ENCODE data around the gene GPT2.
"Not testable (repeated sequence)": the region's sequence is repeated elsewhere in the genome, so short reads cannot be mapped to it uniquely, and the experiment has no call there.

Gene GPT2

DNA sequence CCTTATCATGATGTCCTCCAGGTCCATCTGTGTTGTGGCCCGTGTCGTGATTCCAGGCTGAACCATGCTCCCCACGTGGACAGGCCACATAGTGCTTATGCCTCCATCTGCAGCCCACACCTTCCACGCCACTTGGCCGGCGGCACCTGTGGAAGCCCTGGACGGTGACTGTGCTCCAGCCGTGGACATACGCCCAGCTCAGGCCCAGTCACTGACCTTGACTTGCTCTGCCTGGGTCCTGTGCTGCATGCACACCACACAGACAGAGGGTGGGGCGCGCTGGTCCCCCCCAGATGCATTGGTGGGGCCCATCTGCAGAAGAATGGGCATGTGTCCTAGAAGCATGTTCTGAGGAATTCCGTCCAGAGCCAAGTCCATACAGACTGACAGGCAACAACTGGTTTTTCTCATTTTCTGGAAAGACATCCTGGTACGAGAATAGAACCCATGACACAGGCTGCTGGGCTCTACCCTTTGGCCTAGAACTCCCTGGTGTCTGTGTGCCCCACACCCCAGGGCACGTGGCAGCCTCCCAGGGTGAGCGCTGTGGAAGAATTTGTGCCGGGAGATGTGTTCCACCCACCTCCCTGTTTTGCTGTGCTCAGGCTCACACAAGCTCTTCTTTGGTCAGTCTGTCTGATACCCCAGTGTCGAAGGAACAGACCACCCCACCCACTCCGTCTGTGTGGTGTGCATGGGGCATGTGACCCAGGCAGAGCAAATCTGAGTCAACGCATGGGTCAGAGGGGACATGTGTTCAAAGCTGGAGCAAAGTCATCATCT lies 39.5 kb downstream of the GPT2 start:
- DNase-seq: no peak

DNA sequence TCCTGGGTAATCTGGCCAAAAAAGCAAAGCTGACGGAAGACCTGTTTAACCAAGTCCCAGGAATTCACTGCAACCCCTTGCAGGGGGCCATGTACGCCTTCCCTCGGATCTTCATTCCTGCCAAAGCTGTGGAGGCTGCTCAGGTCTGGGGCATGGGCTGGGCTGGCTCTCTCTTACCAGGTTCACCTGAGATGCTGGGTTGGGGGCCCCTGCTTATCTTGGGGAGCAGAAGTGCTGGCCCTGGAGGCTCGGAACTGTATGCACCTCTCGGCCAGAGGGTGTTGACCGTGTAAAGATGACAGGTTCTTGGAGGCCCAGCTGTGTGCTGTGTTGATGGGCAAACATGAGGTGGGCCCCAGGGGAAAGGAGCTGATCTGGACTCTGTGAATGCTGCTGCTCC lies 40.2 kb downstream of the GPT2 start:
- DNase-seq: no peak

DNA sequence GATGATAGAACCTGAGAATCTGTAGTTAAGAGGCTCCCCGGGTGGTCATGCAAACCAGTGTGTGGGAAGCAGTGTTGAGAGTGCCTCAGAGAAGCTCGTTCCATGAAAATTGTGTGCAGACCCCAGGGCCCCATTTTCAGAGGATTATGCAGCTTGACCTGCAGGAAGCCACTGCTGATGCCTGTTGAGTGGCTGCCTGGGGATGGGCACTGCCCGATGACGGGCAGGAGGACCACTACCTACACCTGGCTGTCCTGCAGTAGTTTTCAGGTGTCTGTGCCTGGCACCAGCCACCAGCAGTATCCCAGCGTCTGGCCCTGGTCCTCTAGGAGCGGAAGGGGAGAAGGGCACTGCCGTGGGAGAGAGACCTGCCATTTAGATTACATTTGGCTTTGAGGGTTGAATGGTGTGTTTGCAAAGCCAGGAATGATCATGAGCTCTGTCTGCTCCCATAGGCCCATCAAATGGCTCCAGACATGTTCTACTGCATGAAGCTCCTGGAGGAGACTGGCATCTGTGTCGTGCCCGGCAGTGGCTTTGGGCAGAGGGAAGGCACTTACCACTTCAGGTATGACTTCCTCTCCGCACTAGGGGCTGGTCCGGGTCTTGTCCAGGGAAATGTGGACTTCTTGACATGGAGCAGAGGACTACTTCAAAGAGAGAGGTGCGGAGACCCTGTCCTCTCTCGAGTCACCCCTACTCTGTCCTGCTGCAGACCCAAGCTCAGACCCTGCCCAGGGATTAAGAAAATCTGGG lies 42.5 kb downstream of the GPT2 start:
- DNase-seq: no peak

DNA sequence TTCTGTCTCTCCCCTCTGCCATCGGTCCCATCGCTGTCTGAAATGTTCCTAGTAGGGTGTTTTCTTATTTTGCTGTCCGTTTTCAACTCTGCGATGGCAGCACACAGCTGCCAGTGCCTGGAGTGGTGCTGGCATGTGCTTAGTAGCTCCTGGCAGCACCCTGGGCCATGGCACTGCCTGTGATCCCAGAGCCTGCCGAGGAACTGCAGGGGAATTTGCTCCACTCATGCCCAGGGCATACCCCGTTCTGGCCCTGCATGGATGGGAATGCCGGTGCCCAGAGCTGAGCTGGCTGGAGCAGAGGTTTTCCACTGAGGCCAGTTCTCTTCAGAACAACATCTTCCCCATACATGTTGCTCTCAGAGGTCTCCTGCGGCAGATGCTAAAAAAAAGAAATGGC lies 43.1 kb downstream of the GPT2 start:
- DNase-seq: no peak

DNA sequence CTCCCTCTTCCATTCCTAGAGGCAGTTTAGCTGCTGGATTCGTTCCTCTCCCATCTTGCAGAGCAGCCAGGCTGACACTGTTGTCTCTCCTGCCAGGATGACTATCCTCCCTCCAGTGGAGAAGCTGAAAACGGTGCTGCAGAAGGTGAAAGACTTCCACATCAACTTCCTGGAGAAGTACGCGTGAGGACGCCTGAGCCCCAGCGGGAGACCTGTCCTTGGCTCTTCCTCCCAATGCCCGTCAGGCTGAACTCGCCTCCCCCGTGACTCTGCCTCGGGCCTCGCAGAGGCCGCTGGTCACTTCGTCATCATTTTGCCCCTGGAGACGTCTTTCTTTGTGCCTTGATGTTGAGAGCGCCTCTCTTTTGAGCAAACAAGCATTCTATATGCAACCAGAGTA lies 44.6 kb downstream of the GPT2 start:
- no peak for DNase-seq

DNA sequence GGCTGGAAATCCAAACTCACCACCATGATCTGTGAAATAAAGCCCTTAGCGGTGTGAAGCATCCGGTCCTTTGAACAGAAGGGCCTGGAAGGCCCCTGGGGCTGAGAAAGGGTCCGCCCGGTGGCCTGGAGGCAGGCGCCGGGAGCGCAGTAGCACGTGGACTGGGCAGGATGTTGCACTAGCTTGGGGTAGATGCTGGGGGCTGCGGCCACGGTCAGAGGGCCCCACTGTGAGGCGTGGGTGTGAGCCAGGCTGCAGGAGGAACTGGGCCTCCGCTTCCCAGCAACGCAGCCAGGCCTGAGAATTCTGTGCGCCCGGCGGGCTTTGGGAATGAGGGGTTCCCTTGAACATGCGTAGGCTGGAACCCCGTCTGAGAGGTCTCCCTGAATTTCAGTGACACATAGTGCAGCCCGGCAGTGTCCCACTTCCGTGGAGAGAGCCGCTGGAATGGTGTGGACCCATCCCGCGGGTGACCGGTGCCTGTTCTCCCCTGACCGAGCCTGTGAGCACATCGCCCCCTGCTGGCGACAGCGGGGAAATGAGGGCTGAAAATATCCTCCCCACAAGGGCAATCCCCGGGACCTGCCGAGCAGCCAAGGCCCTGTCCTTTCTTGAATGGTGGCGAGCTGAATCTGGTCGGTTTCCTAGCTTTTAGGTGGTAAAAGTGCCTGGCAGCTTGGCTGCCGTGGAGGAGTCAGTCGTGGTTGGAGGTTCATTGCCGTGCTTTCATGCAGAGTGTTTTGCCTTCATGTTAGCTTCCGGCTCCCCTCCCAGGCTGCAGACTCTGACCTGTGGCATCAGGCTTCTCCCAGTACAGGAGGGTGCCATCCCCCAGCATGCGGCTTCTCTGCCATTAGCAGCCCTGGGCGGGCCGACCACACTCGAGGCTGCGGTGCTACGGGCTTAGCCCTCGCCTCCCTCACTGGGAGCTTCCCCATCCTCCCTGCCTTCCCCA lies 45.5 kb downstream of the GPT2 start:
- no peak for DNase-seq

DNA sequence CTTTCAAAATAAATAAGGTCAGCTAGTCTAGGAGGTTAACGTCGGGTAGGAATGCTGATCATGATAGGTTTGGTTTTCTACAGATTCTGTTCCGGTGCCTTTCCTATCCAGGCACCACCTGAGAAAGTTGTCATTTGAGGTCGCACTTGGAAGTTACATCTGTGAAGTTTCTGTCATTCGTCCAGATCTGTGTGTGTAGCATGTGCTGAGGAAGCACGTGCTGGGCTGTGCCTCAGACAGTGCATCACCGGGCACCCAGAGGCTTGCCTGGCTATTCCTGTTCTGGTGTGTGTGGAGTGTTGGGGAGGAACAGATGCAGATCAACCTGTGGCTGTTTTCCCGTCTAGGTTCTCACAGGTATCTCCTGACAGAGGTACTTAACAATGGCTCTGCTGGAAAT lies 46.7 kb downstream of the GPT2 start:
- DNase-seq: no peak

DNA sequence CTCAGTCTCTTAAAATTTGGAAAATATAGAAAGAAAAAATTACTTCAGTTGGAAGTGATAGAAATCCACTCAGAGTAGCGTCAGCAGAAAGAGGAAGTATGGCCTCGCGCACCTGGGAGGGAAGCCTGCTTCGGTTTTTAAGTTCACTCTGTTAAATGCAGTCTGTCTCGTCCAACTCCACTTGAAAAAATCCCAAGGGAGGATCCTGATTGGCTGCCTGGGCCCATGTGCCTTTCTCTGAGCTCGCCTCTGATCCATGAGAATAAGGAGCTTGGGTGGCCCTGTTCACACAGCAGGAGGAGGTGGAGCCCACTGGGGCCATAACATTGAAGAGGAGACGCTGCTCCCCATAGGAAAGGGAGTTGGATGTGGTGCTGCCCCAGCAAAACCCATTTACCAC lies 48.6 kb downstream of the GPT2 start:
- DNase-seq: no peak

DNA sequence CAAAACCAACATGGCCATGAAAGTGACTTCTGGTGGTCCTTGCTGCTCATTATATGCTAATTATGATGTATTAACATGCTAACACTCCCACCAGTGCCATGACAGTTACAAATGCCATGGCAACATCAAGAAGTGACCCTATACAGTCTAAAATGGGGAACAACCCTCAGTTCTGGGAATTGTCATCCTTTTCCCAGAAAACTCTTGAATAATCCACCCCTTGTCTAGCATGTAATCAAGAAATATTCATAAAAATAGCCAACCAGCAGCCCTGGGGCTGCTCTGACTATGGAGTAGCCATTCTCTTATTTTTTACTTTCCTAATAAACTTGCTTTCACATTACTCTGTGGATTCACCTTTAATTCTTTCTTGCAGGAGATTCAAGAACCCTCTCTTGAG lies 53.4 kb downstream of the GPT2 start:
- no peak for DNase-seq

DNA sequence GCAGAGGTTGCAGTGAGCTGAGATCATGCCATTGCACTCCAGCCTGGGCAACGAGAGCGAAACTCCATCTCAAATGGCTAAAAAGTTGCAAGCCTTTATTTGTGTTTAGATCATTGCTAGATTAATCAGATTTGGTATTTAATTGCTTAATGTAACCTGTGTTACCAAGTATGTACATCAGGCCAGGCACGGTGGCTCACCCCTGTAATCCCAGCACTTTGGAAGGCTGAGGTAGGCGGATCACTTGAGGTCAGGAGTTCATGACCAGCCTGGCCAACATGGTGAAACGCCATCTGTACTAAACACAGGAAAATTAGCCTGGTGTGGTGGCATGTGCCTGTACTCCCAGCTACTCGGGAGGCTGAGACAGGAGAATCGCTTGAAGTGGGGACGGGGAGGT lies 60.6 kb downstream of the GPT2 start:
- DNase-seq: not testable (repeated sequence)

DNA sequence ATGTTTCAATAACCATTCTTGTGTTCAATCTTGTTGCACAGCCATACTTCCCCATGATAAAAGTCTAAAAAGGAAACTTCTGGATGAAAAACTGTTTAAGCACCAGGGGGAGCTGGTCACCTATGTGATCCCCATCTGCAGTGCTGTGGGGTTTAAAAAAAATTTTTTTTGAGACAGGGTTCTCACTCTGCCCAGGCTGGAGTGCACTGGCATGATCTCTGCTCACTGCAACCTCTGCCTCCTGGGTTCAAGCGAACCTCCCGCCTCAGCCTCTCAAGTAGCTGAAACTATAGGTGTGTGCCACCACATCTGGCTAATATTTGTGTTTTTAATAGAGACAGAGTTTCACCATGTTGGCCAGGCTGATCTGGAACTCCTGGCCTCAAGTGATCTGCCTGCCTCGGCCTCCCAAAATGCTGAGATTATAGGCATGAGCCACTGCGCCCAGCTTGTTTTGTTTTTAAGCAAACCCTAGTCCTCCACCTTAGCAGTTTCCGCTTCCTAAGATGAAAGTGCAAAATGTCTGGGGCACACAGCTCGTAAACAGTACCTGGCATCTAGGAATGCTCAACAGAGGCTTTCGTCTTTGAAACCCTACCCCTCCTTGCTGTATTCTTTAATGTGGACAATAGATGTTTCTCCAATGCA lies 63.9 kb downstream of the GPT2 start:
- DNase-seq: peak; percentile 20

DNA sequence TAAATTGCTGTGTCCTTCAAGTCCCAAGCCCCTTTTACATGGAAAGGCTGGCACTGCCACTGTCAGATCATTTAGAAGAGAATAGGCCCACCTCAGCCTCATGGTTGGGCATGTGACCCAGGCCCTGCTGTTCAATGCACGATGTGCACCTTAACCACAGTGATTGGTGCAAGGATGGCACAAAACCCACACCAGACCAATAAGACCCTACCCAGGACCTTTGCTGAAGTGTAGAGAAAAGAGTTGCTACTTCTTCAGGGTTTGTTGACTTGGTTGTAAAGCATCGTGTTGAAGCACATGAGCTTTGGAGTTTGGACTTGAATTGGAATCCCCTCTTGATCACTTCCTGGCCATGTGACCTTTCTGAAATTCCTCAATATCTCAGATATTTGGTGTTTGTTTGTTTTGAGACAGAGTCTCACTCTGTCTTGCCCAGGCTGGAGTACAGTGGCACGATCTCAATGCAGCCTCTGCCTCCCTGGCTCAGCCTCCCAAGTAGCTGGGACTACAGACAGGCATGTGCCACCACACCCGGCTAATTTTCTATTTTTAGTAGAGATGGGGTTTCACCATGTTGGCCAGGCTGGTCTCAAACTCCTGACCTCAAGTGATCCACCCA lies 64.5 kb downstream of the GPT2 start:
- DNase-seq: no peak

DNA sequence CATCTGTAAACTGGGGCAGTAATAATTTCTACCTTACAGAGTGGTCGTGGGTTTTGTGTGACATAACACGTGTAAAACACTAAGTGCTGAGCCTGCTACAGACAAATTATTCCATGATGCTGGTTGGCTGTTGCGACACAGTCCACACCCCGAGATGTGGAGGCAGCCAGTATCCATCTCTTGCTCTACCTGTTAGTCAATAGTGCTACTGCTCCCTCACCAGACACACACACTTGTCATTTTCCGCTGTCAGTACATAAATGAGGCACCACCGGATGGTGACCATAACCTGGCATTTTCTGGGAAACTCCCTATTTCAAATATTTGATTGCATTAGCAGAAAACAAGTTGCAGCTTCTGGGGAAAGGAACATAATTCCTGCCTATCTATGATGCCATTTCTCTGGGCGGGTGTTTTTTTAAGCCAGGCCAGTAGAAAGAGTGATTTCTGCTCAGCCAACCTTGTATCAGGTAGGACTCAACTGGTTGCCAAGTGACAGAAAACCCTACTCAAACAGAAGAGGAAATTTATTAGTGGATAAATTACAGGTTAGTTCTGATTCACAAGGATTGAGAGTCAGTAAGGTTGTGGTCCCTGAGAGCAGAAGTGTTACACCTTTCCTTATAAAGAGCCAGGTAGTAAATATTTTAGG lies 65.2 kb downstream of the GPT2 start:
- no peak for DNase-seq

DNA sequence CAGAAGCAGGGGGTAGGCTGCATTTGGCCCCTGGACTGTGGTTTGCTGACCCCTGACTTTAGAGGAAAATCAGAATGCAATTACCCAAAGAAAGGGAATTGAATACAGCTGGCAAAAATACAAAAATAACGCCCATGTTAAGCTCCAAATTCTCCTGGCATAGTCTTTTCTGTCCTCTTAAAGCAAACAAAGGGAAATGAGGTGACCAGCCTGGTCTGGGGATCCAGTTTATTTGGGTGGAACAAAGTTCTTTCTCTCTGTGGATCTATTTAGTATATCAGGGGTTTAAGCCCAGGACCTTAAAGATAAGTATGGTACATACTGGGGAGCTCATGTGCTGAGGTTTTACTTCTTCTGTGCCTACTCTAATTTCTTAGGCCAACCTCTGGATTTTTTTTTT lies 65.8 kb downstream of the GPT2 start:
- no peak for DNase-seq

DNA sequence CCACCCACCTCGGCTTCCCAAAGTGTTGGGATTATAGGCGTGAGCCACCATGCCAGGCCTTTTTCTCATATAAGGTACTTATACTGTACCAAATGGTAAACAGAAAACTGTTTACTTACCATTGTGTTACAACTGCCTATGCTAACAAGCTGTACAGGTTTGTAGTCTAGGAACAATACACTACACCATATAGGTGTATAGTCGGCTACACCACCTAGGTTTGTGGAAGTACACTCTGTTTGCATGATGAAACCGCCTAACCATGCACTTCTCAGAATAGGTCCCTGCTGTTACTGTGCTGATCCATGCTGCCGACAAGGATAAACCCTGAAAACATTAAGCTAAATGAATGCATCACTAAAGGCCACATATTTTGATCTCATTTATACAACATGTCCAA lies 70.4 kb downstream of the GPT2 start:
- DNase-seq: no peak

DNA sequence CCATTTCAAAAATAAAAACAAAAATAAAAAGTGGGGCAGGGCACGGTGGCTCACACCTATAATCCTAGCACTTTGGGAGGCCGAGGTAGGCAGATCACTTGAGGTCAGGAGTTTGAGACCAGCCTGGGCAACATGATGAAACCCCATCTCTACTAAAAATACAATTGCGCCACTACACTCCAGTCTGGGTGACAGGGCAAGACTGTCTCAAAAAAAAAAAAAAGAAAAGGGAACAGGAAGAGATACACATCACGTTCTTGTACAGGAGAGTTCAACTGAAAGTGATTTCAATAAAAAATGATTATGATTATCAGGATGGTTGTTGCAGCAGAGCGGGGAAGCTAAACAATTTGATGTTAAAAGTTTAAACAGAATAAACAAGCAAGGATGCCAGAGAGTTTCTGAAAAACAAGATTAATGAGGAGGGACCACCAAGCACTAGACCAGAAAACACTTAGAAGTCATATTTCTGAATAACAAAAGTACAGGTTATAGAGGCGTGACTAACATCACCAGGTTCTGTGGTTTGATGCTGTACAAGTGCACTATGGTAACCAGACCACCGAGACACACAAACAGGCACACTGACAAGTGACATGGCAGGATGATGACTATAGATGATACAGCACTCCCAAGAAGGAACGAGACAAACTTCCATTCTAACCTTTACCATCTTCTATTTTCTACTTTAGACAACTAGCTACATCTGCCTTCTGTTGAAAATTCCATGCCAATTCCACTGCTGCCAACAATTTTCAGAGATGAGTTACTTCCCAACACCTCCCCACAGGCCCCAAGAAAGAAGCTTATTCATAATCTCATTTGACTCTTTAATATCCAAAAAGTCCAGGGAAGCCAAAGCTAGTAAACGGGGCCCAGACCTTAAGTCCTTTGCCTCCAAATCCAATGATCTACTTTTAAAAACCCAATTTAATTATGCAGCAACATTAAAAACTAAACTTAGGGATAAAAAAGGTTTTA lies 77.5 kb downstream of the GPT2 start:
- no peak for DNase-seq

DNA sequence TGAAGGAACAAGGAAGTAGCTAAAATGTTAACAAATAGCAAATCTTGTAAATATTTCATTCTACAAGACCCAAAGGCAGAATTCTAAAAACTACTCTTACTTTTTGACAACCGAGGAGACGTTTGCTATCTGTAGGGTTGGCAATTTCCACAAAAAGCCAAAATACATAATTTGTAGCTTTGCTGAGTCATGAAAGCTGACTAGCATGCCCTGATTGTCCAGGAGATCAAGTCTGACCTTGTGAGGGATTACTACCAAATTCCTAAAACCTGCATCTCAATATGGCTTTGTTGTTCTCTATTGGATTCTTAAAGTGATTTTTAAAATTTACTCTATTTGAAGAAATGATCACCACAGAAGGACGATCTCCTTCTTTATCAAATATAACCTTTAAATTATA lies 78.5 kb downstream of the GPT2 start:
- no peak for DNase-seq

DNA sequence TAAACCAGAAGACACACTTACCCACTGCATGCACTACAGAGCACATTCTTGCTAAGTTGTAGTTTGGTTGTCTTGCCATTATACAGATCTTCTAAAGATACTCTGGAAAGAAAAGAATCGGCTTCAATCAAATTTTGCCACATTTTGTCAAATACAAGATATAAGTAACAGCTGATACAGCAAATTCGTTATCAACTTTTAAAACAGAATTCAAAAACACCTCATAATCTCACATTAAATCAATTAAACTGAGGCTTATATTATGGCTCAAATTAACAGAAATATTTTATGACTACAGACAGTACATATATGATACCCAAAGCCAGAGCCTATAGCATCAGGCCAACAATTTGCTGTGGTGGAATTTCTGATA lies 83.9 kb downstream of the GPT2 start:
- DNase-seq: no peak

DNA sequence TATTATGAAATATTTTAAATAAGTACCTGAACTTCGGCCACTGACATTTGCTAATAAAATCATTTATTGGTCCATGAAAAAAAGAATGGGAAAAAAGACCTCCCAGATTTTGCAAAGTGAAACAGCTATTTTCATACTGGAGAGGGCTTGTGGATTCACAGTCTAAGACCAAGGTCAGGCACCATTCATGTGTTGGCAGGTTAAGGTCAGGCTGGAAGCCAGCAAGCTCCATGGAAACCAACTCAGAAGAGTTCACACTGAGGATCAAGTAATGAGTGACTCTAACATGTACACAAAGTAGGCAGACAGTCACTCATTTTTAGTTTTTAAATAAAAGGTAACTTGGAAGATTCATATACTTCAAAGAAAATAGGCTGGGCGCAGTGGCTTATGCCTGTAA lies 85.9 kb downstream of the GPT2 start:
- DNase-seq: no peak

DNA sequence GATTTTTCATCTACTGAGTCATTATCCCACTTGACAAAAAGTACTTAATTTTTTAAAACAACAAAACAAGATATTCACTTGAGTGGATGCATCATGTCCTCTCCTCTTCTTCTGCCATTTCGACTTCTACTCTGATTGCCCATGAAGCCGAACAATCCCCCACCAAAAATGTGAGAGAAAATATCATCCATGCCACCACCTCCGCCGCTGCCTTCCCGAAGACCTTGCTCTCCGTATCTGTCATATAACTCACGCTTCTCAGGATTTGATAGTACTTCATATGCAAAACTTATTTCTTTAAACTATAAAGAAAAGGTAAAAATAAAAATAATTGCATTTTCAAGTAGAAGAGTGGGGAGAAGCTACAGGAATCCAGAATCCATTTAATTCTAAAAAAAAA lies 87.1 kb downstream of the GPT2 start:
- DNase-seq: no peak
